Neuronal stem cell (in vitro differentiated cells): ENCODE results near the gene MAMLD1.

Source experiments
- DNase-seq: peaks from one replicate; pipeline ENCODE4 v3.0.0-alpha.2; 2013; ENCODE audit warnings: low spot score
- H2AFZ ChIP-seq: one replicate; pipeline ENCODE4 v1.6.1; 2013; ENCODE audit warnings: mild to moderate bottlenecking, low read length, inconsistent platforms
- H2AK5ac ChIP-seq: 2 replicates; pipeline ENCODE4 v1.6.1; 2013; ENCODE audit warnings: low read depth, mild to moderate bottlenecking, inconsistent platforms, low read length, moderate library complexity, mixed read lengths
- H2BK120ac ChIP-seq: 2 replicates; pipeline ENCODE4 v1.6.1; 2013; ENCODE audit warnings: low read depth, mild to moderate bottlenecking, inconsistent platforms, low read length, moderate library complexity, mixed read lengths
- H2BK12ac ChIP-seq: one replicate; pipeline ENCODE4 v1.6.1; 2013; ENCODE audit warnings: low read length, inconsistent platforms
- H2BK15ac ChIP-seq: 2 replicates; pipeline ENCODE4 v1.6.1; 2013; ENCODE audit warnings: mild to moderate bottlenecking, low read length, inconsistent platforms, mixed read lengths
- H2BK5ac ChIP-seq: one replicate; pipeline ENCODE4 v1.6.1; 2013; ENCODE audit warnings: inconsistent platforms, mild to moderate bottlenecking, low read length, moderate library complexity
- H3K14ac ChIP-seq: one replicate; pipeline ENCODE4 v1.6.1; 2013; ENCODE audit warnings: low read length, inconsistent platforms
- H3K18ac ChIP-seq: 2 replicates; pipeline ENCODE4 v1.6.1; 2013; ENCODE audit warnings: low read length, inconsistent platforms
- H3K23ac ChIP-seq: 2 replicates; pipeline ENCODE4 v1.6.1; 2013; ENCODE audit warnings: low read depth, mild to moderate bottlenecking, mixed read lengths, low read length, inconsistent platforms; ENCODE audit not compliant: poor library complexity
- H3K27ac ChIP-seq: replicated peaks from 3 replicates; pipeline ENCODE4 v1.5.1; 2013; ENCODE audit warnings: low read length, inconsistent platforms
- H3K27me3 ChIP-seq, 3 experiments: 2 replicates each; pipeline ENCODE4 v1.6.1; 2013; ENCODE audit warnings: low read length in 3 of 3, mild to moderate bottlenecking in 2 of 3, inconsistent platforms in 1 of 3, low read depth in 1 of 3, mixed read lengths in 1 of 3, moderate library complexity in 1 of 3; ENCODE audit not compliant: control insufficient read depth in 3 of 3, insufficient read depth in 3 of 3
- H3K36me3 ChIP-seq, 2 donors: replicated peaks in 1 of 2; 2 replicates each; pipeline ENCODE4 v1.6.1; 2013; ENCODE audit warnings: low read length in 2 of 2; ENCODE audit not compliant: control insufficient read depth in 2 of 2, insufficient read depth in 2 of 2
- H3K4ac ChIP-seq: 2 replicates; pipeline ENCODE4 v1.6.1; 2013; ENCODE audit warnings: inconsistent platforms, mild to moderate bottlenecking, low read length, moderate library complexity
- H3K4me1 ChIP-seq, 2 donors: 1 replicate in 1 of 2; 2 replicates in 1 of 2; pipeline ENCODE4 v1.6.1; 2013; ENCODE audit warnings: low read length in 2 of 2, low read depth in 1 of 2; ENCODE audit not compliant: control insufficient read depth in 2 of 2, insufficient read depth in 1 of 2
- H3K4me2 ChIP-seq: one replicate; pipeline ENCODE4 v1.6.1; 2013; ENCODE audit warnings: mild to moderate bottlenecking, low read length, inconsistent platforms; ENCODE audit not compliant: insufficient read depth, poor library complexity, severe bottlenecking
- H3K4me3 ChIP-seq, 2 donors: 2 replicates each; pipeline ENCODE4 v1.5.1; 2013; ENCODE audit warnings: low read length in 2 of 2, mild to moderate bottlenecking in 2 of 2, inconsistent platforms in 1 of 2, moderate library complexity in 1 of 2
- H3K79me1 ChIP-seq: one replicate; pipeline ENCODE4 v1.6.1; 2013; ENCODE audit warnings: low read depth, mild to moderate bottlenecking, inconsistent platforms, low read length, moderate library complexity
- H3K9ac ChIP-seq: one replicate; pipeline ENCODE4 v1.6.1; 2013; ENCODE audit warnings: mild to moderate bottlenecking, low read depth, low read length, inconsistent platforms; ENCODE audit not compliant: poor library complexity
- H3K9me3 ChIP-seq, 2 donors: replicated peaks in 1 of 2; 2 replicates each; pipeline versions ENCODE3 to v1.6.1; 2013; ENCODE audit warnings: low read length in 2 of 2, mild to moderate bottlenecking in 2 of 2, inconsistent platforms in 1 of 2, low read depth in 1 of 2, mixed read lengths in 1 of 2, moderate library complexity in 1 of 2; ENCODE audit not compliant: control insufficient read depth in 2 of 2, insufficient read depth in 1 of 2
- H4K8ac ChIP-seq: one replicate; pipeline ENCODE4 v1.6.1; 2013; ENCODE audit warnings: low read depth, mild to moderate bottlenecking, inconsistent platforms, low read length, moderate library complexity
- H4K91ac ChIP-seq: one replicate; pipeline ENCODE4 v1.6.1; 2013; ENCODE audit warnings: low read length, low read depth, mild to moderate bottlenecking, inconsistent platforms; ENCODE audit not compliant: poor library complexity
- WGBS, 2 donors: extraction: QIAGEN DNeasy Blood & Tissue Kit; methylation state at CpG; one replicate each; pipeline ENCODE4 v1.1.7; 2013; ENCODE audit warnings: missing lambda C conversion rate in 2 of 2, mixed read lengths in 1 of 2; ENCODE audit not compliant: insufficient read length in 2 of 2, insufficient replicate concordance in 1 of 2; ENCODE audit errors: extremely low coverage in 2 of 2; 5-methylcytosine and 5-hydroxymethylcytosine counted together

MAMLD1 gene

GRCh38 chrX:150504397-150505182 lies 141.5 kb downstream of the MAMLD1 start:
- Histone ChIP-seq H4K8ac (no peak overlapping the region), H3K36me3 (no peaks in the 10 kb centered on the region), H3K4me3 (no peak overlapping the region), H3K18ac (no peak overlapping the region), H3K27ac (no peak overlapping the region), H2BK12ac (no peak overlapping the region), H2BK120ac (no peak overlapping the region), H3K23ac (no peak overlapping the region), H2BK15ac (no peak overlapping the region), H3K4ac (no peak overlapping the region), H3K9me3 (no peaks in the 10 kb centered on the region), H3K27me3 (peaks cover 0 to 3% (median 0%) of the 10 kb centered on the region in 3 experiments), H3K9ac (no peak overlapping the region), H3K79me1 (peaks cover 2% of the 10 kb centered on the region), H3K14ac (no peak overlapping the region), H2AFZ (peak overlapping the region; percentile 55), H4K91ac (no peak overlapping the region), H2AK5ac (no peak overlapping the region), H3K4me1 (peaks cover 13 to 27% of the 10 kb centered on the region in 2 donors), H2BK5ac (no peak overlapping the region), H3K4me2 (no peak overlapping the region)
- no peak for DNase-seq
- no CpG with 5 or more reads among the region's 9 CpGs for WGBS, 2 donors

- no peak overlapping the region for H3K4ac ChIP-seq
- no peak overlapping the region for H3K27ac ChIP-seq
- H3K18ac ChIP-seq = no peak overlapping the region
- H3K36me3 ChIP-seq = no peaks in the 10 kb centered on the region
- no peak overlapping the region for H2BK12ac ChIP-seq
- no peak overlapping the region for H3K9ac ChIP-seq
- no peak overlapping the region for H4K8ac ChIP-seq
- H2BK5ac ChIP-seq = no peak overlapping the region
- peaks cover 2% of the 10 kb centered on the region for H3K79me1 ChIP-seq
- H3K27me3 ChIP-seq = peaks cover 0 to 3% (median 0%) of the 10 kb centered on the region in 3 experiments
- H2AK5ac ChIP-seq = no peak overlapping the region
- H3K9me3 ChIP-seq = no peaks in the 10 kb centered on the region
- H3K23ac ChIP-seq = no peak overlapping the region
- no peak overlapping the region for H3K4me3 ChIP-seq
- H2BK15ac ChIP-seq = no peak overlapping the region
- no CpG with 5 or more reads among the region's 2 CpGs for WGBS, 2 donors
- peaks cover 9 to 27% of the 10 kb centered on the region in 2 donors for H3K4me1 ChIP-seq
- H2BK120ac ChIP-seq = no peak overlapping the region
- no peak for DNase-seq
- H3K4me2 ChIP-seq = no peak overlapping the region
- no peak overlapping the region for H3K14ac ChIP-seq
- no peak overlapping the region for H4K91ac ChIP-seq
- H2AFZ ChIP-seq = no peak overlapping the region
These were observed 142.9 kb downstream of the MAMLD1 start for GRCh38 chrX:150506020-150506419.

- no peak overlapping the region for H3K4me3 ChIP-seq
- no peaks in the 10 kb centered on the region for H3K9me3 ChIP-seq
- no peak overlapping the region for H3K4ac ChIP-seq
- H2BK5ac ChIP-seq = no peak overlapping the region
- peaks cover 0 to 3% (median 0%) of the 10 kb centered on the region in 3 experiments for H3K27me3 ChIP-seq
- H3K18ac ChIP-seq = no peak overlapping the region
- H2AFZ ChIP-seq = no peak overlapping the region
- no peak overlapping the region for H2BK15ac ChIP-seq
- no CpG with 5 or more reads among the region's 6 CpGs for WGBS, 2 donors
- peaks cover 2% of the 10 kb centered on the region for H3K79me1 ChIP-seq
- H4K8ac ChIP-seq = no peak overlapping the region
- H3K36me3 ChIP-seq = no peaks in the 10 kb centered on the region
- H3K23ac ChIP-seq = no peak overlapping the region
- no peak overlapping the region for H2AK5ac ChIP-seq
- DNase-seq = no peak
- H3K4me1 ChIP-seq = peaks cover 8 to 27% of the 10 kb centered on the region in 2 donors
- H2BK120ac ChIP-seq = no peak overlapping the region
- no peak overlapping the region for H3K14ac ChIP-seq
- no peak overlapping the region for H4K91ac ChIP-seq
- H3K27ac ChIP-seq = no peak overlapping the region
- H2BK12ac ChIP-seq = no peak overlapping the region
- H3K9ac ChIP-seq = no peak overlapping the region
- no peak overlapping the region for H3K4me2 ChIP-seq
These were observed 143.4 kb downstream of the MAMLD1 start for GRCh38 chrX:150506486-150506885.

GRCh38 chrX:150507251-150507856 lies 144.2 kb downstream of the MAMLD1 start:
- Histone ChIP-seq H2BK12ac (no peak overlapping the region), H3K23ac (no peak overlapping the region), H3K79me1 (peaks cover 2% of the 10 kb centered on the region), H3K36me3 (no peaks in the 10 kb centered on the region), H3K4ac (no peak overlapping the region), H4K8ac (no peak overlapping the region), H3K27ac (no peak overlapping the region), H3K14ac (no peak overlapping the region), H3K4me3 (no peak overlapping the region), H2BK15ac (no peak overlapping the region), H2BK5ac (no peak overlapping the region), H4K91ac (no peak overlapping the region), H2BK120ac (no peak overlapping the region), H2AFZ (peak overlapping the region; percentile 33), H2AK5ac (peak overlapping the region; percentile 28), H3K9ac (no peak overlapping the region), H3K18ac (peak overlapping the region; percentile 20), H3K4me2 (peak overlapping the region; percentile 11), H3K4me1 (peaks cover 8 to 27% of the 10 kb centered on the region in 2 donors), H3K9me3 (no peaks in the 10 kb centered on the region), H3K27me3 (no peaks in the 10 kb centered on the region)
- no peak for DNase-seq
- WGBS, 2 donors = no CpG with 5 or more reads among the region's 19 CpGs
